GM12865 (cell line): ENCODE measurements around the gene LRIF1.

Experiments used
- DNase-seq: peaks from one replicate; pipeline ENCODE4 v3.0.0; 2010; ENCODE audit warnings: low read depth
- H3K4me3 ChIP-seq: 2 replicates; pipeline ENCODE4 v1.5.1; 2011; ENCODE audit warnings: mild to moderate bottlenecking, low read depth, low read length, control low read depth
- CTCF ChIP-seq: IDR thresholded peaks from 2 replicates; pipeline ENCODE4 v1.5.1; 2011; ENCODE audit warnings: low read length, control low read depth, low read depth, inconsistent platforms; ENCODE audit not compliant: insufficient read depth; ENCODE audit errors: missing control alignments

LRIF1 gene

GRCh38 chr1:110914676-110915075 lies 49.0 kb downstream of the LRIF1 start:
- no peak overlapping the region for H3K4me3 ChIP-seq
- no peak for TF ChIP-seq CTCF
- no peak for DNase-seq

GRCh38 chr1:110912784-110913183 lies 50.9 kb downstream of the LRIF1 start:
- no peak for TF ChIP-seq CTCF
- H3K4me3 ChIP-seq: no peak overlapping the region
- DNase-seq: no peak

- DNase-seq: peak; percentile 29
These were observed 59.7 kb downstream of the LRIF1 start for GRCh38 chr1:110903853-110904500.

GRCh38 chr1:110902820-110903463 lies 60.8 kb downstream of the LRIF1 start:
- DNase-seq: peak; percentile 31
- no peak overlapping the region for H3K4me3 ChIP-seq
- TF ChIP-seq CTCF: no peak

More at GRCh38 chr1:110903853-110904500, 59.7 kb downstream of the LRIF1 start:
- H3K4me3 ChIP-seq: no peak overlapping the region
- TF ChIP-seq CTCF: no peak

GRCh38 chr1:110899458-110899843 lies 64.3 kb downstream of the LRIF1 start:
- DNase-seq: no peak
- TF ChIP-seq CTCF: no peak

GRCh38 chr1:110898734-110899457 lies 64.8 kb downstream of the LRIF1 start:
- no peak for TF ChIP-seq CTCF
- no peak overlapping the region for H3K4me3 ChIP-seq
- DNase-seq: no peak

More at GRCh38 chr1:110899458-110899843, 64.3 kb downstream of the LRIF1 start:
- no peak overlapping the region for H3K4me3 ChIP-seq
